Neural progenitor cell (in vitro differentiated cells): Measurements from ENCODE around the gene TCF3.

ENCODE experiments used
- CTCF ChIP-seq: fragments of 200-600 bp; sonication (generic); IDR thresholded peaks from 2 replicates; pipeline ENCODE4 v1.5.1; 2017; ENCODE audit warnings: antibody characterized with exemption, mild to moderate bottlenecking
- EZH2 ChIP-seq: fragments of 200-600 bp; sonication (generic); IDR thresholded peaks from 2 replicates; pipeline ENCODE4 v1.6.1; 2017; ENCODE audit warnings: antibody characterized with exemption, mild to moderate bottlenecking, moderate library complexity
- EZH2phosphoT487 ChIP-seq: fragments of 200-600 bp; sonication (generic); IDR thresholded peaks from 2 replicates; pipeline ENCODE4 v1.6.1; 2017; ENCODE audit warnings: antibody characterized with exemption

GRCh38 chr19:1613146-1613545 lies 39.3 kb downstream of the TCF3 start:
- no peak for TF ChIP-seq EZH2phosphoT487
- no peak for TF ChIP-seq CTCF
- TF ChIP-seq EZH2: no peak
